Memory B cell (primary cell): ENCODE results near the gene IKZF4.
"Not testable (repeated sequence)": the region's sequence is repeated elsewhere in the genome, so short reads cannot be mapped to it uniquely, and the experiment has no call there.

ENCODE experiments used
- ATAC-seq: fragments of 150-1000 bp; cut with Tn5 transposase; 2 replicates; pipeline ENCODE4 v1.10.0; 2021; ENCODE audit warnings: low read depth, mild to moderate bottlenecking, moderate library complexity
- DNase-seq, 2 donors: peaks; one replicate each; pipeline ENCODE4 v3.0.0; 2022; ENCODE audit warnings: low spot score in 2 of 2
- H3K27ac Mint-ChIP-seq: one replicate; pipeline ENCODE4 v1.8.0; 2022; ENCODE audit warnings: mild to moderate bottlenecking, moderate library complexity, mixed read lengths
- H3K27me3 Mint-ChIP-seq: one replicate; pipeline ENCODE4 v1.8.0; 2022; ENCODE audit warnings: mixed read lengths
- H3K36me3 Mint-ChIP-seq: one replicate; pipeline ENCODE4 v1.8.0; 2022; ENCODE audit warnings: mild to moderate bottlenecking, mixed read lengths
- H3K4me1 Mint-ChIP-seq: one replicate; pipeline ENCODE4 v1.8.0; 2022; ENCODE audit warnings: mixed read lengths
- H3K4me3 Mint-ChIP-seq: one replicate; pipeline ENCODE4 v1.8.0; 2022; ENCODE audit warnings: mild to moderate bottlenecking, moderate library complexity, mixed read lengths
- H3K9me3 Mint-ChIP-seq: one replicate; pipeline ENCODE4 v1.8.0; 2022; ENCODE audit warnings: mixed read lengths

The IKZF4 gene

DNA sequence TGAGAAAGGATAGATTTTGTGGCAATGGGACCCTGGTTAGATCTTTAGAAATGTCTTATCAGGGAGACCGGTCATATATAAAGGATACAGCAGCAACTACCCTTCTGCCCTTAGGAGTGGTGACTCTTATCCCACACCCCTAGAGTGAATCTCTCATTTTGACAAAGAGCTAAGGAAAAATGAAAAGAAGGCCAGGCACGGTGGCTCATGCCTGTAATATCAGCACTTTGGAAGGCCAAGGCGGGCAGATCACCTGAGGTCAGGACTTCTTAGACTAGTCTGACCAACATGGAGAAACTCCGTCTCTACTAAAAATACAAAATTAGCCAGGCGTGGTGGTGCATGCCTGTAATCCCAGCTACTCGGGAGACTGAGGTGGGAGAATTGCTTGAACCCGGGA lies 34.9 kb upstream of the IKZF4 start:
- peaks cover 12% of the 10 kb centered on the region for H3K36me3 Mint-ChIP-seq
- H3K27ac Mint-ChIP-seq, H3K4me3 Mint-ChIP-seq: not testable (repeated sequence)

GRCh38 chr12:55991110-55991509 lies 29.7 kb upstream of the IKZF4 start:
- H3K27ac Mint-ChIP-seq: no peak overlapping the region
- DNase-seq: no peak
- H3K36me3 Mint-ChIP-seq: peaks cover 29% of the 10 kb centered on the region
- H3K4me1 Mint-ChIP-seq: peaks cover 2% of the 10 kb centered on the region
- no peaks in the 10 kb centered on the region for H3K27me3 Mint-ChIP-seq
- no peaks in the 10 kb centered on the region for H3K9me3 Mint-ChIP-seq
- no peak overlapping the region for H3K4me3 Mint-ChIP-seq
- no peak for ATAC-seq

More for the DNA sequence above, 34.9 kb upstream of the IKZF4 start:
- not testable (repeated sequence) for H3K9me3 Mint-ChIP-seq, H3K4me1 Mint-ChIP-seq, DNase-seq, H3K27me3 Mint-ChIP-seq, ATAC-seq

DNA sequence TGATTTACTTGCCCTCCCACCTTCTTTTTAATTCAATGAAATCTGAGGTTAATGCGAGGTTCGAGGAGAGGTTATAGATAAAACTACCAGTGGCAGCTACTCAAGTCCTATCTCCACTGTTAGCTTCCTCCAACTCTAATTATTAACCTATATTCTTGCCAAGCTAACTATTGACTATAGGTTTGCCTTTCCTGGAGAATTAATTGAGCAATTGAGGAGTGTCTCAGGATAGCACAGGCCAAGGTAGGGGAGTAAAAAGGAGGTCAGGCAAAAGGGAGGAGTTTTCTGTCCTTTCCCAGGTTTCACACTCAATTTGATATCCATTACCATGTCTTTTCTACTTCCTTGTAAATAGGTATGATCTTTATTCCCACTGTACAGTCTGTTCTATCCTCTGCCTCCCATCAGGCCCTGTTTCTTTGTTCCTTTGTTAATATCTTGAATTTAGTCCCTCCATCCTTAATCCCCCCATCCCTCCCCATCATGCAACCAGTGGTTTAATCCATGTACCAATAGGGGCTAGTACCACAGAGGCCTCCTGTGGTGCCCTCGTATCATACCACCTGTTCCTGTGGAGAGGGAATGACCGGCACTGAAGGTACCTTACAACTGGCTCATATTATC lies 27.5 kb upstream of the IKZF4 start:
- Mint-ChIP-seq H3K9me3 (no peaks in the 10 kb centered on the region), H3K4me1 (peaks cover 12% of the 10 kb centered on the region), H3K27me3 (no peaks in the 10 kb centered on the region), H3K27ac (no peak overlapping the region), H3K4me3 (no peak overlapping the region), H3K36me3 (peaks cover 27% of the 10 kb centered on the region)
- DNase-seq (no peak), ATAC-seq (no peak)

GRCh38 chr12:55995366-55995765 lies 25.5 kb upstream of the IKZF4 start:
- Mint-ChIP-seq H3K4me3 (no peak overlapping the region), H3K27me3 (no peaks in the 10 kb centered on the region), H3K36me3 (peaks cover 19% of the 10 kb centered on the region), H3K27ac (no peak overlapping the region), H3K9me3 (no peaks in the 10 kb centered on the region), H3K4me1 (peaks cover 12% of the 10 kb centered on the region)
- ATAC-seq (no peak), DNase-seq (no peak)

- peaks cover 12% of the 10 kb centered on the region for H3K4me1 Mint-ChIP-seq
- no peaks in the 10 kb centered on the region for H3K9me3 Mint-ChIP-seq
- H3K27ac Mint-ChIP-seq: no peak overlapping the region
- DNase-seq (peak; percentile 57 to 62), ATAC-seq (peak; percentile 73)
- peaks cover 13% of the 10 kb centered on the region for H3K36me3 Mint-ChIP-seq
- no peaks in the 10 kb centered on the region for H3K27me3 Mint-ChIP-seq
- H3K4me3 Mint-ChIP-seq: peak overlapping the region; percentile 79
Observed at GRCh38 chr12:55996201-55996714, 24.6 kb upstream of the IKZF4 start.

DNA sequence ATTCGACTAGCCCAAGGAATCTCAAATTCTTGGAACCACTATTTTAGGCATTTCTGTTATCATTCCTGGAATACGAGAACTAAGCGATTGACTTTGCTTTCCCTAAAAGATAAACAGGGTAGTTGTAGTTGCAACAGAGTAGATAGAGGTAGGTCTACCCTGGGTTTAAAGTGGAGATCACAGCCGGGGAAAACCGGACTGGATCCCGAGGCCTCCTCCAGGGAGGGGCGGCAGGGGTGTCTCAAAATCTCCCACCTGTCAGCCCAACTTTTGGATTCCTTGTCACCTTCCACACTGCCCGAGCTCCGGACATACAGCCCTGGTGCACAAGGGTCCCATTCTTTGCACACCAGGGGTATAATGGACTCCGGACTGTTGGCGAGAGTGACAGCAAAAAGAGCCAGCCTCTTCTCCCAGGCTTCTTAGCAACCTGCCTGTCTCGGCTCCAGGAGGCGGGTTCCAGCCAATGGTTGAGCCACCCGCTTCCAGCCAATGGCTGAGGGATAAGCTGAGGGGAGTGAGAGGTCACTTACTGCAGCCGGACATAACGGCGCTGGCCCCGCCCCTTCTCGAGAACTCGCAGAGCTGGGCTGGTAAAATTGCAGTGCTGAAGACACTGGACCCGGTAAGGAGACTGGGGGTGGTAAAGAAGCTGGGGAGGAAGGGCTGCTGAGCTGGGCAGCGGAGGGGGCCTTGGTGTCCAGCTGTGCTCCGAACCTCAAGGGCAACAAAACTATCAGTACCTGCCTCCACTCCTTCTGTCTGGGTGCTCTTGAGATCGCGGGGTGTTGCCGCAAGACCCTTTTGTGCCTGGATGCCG lies 23.9 kb upstream of the IKZF4 start, which contains the start of gene SUOX:
Gene SUOX (plus strand): TSS at position 562 of the 820 bp plus-strand sequence. CDS start 4,946 bp downstream, outside the sequence.
- no peaks in the 10 kb centered on the region for H3K27me3 Mint-ChIP-seq
- H3K4me1 Mint-ChIP-seq: peaks cover 12% of the 10 kb centered on the region
- peaks cover 8% of the 10 kb centered on the region for H3K36me3 Mint-ChIP-seq
- peak within 1 kb of the TSS; percentile 79 for H3K4me3 Mint-ChIP-seq
- ATAC-seq: peak; percentile 65
- no peak within 1 kb of the TSS for H3K27ac Mint-ChIP-seq
- no peaks in the 10 kb centered on the region for H3K9me3 Mint-ChIP-seq
- DNase-seq: no peak

- Mint-ChIP-seq H3K4me3 (peak overlapping the region; percentile 79), H3K4me1 (peaks cover 12% of the 10 kb centered on the region), H3K27me3 (no peaks in the 10 kb centered on the region), H3K9me3 (no peaks in the 10 kb centered on the region), H3K36me3 (peaks cover 2% of the 10 kb centered on the region), H3K27ac (no peak overlapping the region)
- ATAC-seq (peak; percentile 26), DNase-seq (no peak)
Observed at GRCh38 chr12:55997535-55997859, 23.3 kb upstream of the IKZF4 start.

GRCh38 chr12:55999522-55999921 lies 21.3 kb upstream of the IKZF4 start:
- not testable (repeated sequence) for H3K27ac Mint-ChIP-seq, H3K27me3 Mint-ChIP-seq, H3K9me3 Mint-ChIP-seq, DNase-seq, ATAC-seq, H3K36me3 Mint-ChIP-seq, H3K4me3 Mint-ChIP-seq
- peaks cover 12% of the 10 kb centered on the region for H3K4me1 Mint-ChIP-seq

DNA sequence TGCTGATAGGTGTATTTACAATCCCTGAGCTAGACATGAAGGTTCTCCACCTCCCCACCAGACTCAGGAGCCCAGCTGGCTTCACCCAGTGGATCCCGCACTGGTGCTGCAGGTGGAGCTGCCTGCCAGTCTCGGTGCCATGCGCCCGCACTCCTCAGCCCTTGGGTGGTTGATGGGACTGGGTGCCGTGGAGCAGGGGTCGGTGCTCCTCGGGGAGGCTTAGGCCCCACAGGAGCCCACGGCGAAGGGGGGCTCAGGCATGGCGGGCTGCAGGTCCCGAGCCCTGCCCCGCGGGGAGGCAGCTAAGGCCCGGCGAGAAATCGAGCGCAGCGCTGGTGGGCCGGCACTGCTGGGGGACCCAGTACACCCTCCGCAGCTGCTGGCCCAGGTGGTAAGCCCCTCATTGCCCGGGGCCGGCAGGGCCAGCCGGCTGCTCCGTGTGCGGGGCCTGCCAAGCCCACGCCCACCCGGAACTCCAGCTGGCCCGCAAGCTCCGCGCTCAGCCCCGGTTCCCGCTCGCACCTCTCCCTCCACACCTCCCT lies 20.8 kb upstream of the IKZF4 start:
- DNase-seq, ATAC-seq, H3K27me3 Mint-ChIP-seq, H3K9me3 Mint-ChIP-seq, H3K27ac Mint-ChIP-seq, H3K4me3 Mint-ChIP-seq, H3K36me3 Mint-ChIP-seq: not testable (repeated sequence)
- peaks cover 12% of the 10 kb centered on the region for H3K4me1 Mint-ChIP-seq

- no peaks in the 10 kb centered on the region for H3K36me3 Mint-ChIP-seq
- DNase-seq: no peak
- no peaks in the 10 kb centered on the region for H3K27me3 Mint-ChIP-seq
- no peaks in the 10 kb centered on the region for H3K9me3 Mint-ChIP-seq
- no peak overlapping the region for H3K27ac Mint-ChIP-seq
- H3K4me1 Mint-ChIP-seq: peaks cover 12% of the 10 kb centered on the region
- H3K4me3 Mint-ChIP-seq: no peak overlapping the region
- ATAC-seq: no peak
Observed at GRCh38 chr12:56001487-56002100, 19.2 kb upstream of the IKZF4 start.

- ATAC-seq, H3K4me3 Mint-ChIP-seq, H3K27me3 Mint-ChIP-seq, H3K9me3 Mint-ChIP-seq, H3K36me3 Mint-ChIP-seq, DNase-seq, H3K27ac Mint-ChIP-seq: not testable (repeated sequence)
- H3K4me1 Mint-ChIP-seq: peaks cover 11% of the 10 kb centered on the region
Observed at GRCh38 chr12:56003376-56003775, 17.5 kb upstream of the IKZF4 start.

DNA sequence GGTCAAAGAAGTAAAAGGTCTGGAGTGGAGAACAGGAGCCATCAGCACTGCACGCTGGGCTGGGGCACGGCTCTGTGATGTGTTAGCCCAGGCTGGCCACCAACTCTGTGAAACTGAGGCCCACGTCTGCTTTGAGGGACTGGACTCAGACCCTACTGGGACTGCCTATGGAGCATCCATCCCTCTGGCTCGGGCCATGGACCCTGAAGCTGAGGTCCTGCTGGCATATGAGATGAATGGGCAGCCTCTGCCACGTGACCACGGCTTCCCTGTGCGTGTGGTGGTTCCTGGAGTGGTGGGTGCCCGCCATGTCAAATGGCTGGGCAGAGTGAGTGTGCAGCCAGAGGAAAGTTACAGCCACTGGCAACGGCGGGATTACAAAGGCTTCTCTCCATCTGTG lies 16.6 kb upstream of the IKZF4 start:
- no peak for ATAC-seq
- no peaks in the 10 kb centered on the region for H3K9me3 Mint-ChIP-seq
- no peak overlapping the region for H3K4me3 Mint-ChIP-seq

GRCh38 chr12:56007564-56008559 lies 13.0 kb upstream of the IKZF4 start:
- H3K36me3 Mint-ChIP-seq: no peaks in the 10 kb centered on the region
- H3K27ac Mint-ChIP-seq: peak overlapping the region; percentile 80
- H3K9me3 Mint-ChIP-seq: no peaks in the 10 kb centered on the region
- H3K4me1 Mint-ChIP-seq: peaks cover 13% of the 10 kb centered on the region
- no peaks in the 10 kb centered on the region for H3K27me3 Mint-ChIP-seq
- DNase-seq (peak in 1 of 2 donors; percentile 49), ATAC-seq (peak; percentile 88)
- peak overlapping the region; percentile 87 for H3K4me3 Mint-ChIP-seq

More for the DNA sequence above, 16.6 kb upstream of the IKZF4 start:
- no peak overlapping the region for H3K27ac Mint-ChIP-seq
- no peak for DNase-seq
- no peaks in the 10 kb centered on the region for H3K27me3 Mint-ChIP-seq
- H3K36me3 Mint-ChIP-seq: no peaks in the 10 kb centered on the region
- peaks cover 13% of the 10 kb centered on the region for H3K4me1 Mint-ChIP-seq
